ENCODE measurements around the gene GOLGA6B. TPM values are rescaled to one million over a fixed set of nuclear protein-coding genes. Genes with fewer than 3 reads are reported as not detected.
A peak's percentile ranks its signal among the peaks of the same experiment; 100 is the strongest.

GOLGA6B gene
- total and polyA plus RNA-seq, 2 of the 13 experiments (the other 11 are each of a cell fraction or from before 2014, with no cell fraction given): 0.04 TPM; not detected in 1

DNA sequence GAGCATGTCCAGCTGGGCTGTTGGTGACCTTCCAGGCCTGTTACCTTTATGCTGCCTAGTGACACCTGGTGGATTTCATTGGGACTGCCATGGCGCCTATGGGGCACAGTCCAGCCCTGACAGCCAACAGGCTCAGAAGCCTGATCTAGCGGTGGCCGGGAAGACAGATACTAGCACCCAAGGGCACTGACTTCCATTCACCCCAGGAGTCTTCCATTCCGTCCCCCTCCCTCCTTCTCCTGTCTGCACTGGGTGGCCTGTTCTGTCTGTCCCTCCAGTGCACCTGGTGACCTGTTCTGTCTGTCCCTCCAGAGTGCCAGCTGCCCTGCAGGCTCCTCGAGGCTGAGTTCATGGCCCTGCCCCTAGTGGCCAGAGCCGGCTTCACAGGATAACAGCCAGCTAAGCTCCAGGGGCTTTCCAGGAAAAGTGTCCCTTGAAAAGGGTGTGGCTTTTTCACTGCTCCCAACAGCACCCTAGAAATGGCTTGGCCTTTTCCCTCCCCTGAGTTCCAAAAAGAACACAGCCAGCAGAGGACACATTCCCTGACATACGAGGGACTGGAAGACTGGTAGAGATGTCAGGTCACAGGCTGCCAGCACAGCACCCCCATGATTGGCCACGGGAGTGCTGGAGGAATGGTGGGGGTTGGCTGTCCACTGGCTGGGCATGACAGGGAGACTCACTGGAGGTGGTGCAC lies 16.3 kb downstream of the GOLGA6B start (continued):
- TF ChIP-seq, protein P1, sequence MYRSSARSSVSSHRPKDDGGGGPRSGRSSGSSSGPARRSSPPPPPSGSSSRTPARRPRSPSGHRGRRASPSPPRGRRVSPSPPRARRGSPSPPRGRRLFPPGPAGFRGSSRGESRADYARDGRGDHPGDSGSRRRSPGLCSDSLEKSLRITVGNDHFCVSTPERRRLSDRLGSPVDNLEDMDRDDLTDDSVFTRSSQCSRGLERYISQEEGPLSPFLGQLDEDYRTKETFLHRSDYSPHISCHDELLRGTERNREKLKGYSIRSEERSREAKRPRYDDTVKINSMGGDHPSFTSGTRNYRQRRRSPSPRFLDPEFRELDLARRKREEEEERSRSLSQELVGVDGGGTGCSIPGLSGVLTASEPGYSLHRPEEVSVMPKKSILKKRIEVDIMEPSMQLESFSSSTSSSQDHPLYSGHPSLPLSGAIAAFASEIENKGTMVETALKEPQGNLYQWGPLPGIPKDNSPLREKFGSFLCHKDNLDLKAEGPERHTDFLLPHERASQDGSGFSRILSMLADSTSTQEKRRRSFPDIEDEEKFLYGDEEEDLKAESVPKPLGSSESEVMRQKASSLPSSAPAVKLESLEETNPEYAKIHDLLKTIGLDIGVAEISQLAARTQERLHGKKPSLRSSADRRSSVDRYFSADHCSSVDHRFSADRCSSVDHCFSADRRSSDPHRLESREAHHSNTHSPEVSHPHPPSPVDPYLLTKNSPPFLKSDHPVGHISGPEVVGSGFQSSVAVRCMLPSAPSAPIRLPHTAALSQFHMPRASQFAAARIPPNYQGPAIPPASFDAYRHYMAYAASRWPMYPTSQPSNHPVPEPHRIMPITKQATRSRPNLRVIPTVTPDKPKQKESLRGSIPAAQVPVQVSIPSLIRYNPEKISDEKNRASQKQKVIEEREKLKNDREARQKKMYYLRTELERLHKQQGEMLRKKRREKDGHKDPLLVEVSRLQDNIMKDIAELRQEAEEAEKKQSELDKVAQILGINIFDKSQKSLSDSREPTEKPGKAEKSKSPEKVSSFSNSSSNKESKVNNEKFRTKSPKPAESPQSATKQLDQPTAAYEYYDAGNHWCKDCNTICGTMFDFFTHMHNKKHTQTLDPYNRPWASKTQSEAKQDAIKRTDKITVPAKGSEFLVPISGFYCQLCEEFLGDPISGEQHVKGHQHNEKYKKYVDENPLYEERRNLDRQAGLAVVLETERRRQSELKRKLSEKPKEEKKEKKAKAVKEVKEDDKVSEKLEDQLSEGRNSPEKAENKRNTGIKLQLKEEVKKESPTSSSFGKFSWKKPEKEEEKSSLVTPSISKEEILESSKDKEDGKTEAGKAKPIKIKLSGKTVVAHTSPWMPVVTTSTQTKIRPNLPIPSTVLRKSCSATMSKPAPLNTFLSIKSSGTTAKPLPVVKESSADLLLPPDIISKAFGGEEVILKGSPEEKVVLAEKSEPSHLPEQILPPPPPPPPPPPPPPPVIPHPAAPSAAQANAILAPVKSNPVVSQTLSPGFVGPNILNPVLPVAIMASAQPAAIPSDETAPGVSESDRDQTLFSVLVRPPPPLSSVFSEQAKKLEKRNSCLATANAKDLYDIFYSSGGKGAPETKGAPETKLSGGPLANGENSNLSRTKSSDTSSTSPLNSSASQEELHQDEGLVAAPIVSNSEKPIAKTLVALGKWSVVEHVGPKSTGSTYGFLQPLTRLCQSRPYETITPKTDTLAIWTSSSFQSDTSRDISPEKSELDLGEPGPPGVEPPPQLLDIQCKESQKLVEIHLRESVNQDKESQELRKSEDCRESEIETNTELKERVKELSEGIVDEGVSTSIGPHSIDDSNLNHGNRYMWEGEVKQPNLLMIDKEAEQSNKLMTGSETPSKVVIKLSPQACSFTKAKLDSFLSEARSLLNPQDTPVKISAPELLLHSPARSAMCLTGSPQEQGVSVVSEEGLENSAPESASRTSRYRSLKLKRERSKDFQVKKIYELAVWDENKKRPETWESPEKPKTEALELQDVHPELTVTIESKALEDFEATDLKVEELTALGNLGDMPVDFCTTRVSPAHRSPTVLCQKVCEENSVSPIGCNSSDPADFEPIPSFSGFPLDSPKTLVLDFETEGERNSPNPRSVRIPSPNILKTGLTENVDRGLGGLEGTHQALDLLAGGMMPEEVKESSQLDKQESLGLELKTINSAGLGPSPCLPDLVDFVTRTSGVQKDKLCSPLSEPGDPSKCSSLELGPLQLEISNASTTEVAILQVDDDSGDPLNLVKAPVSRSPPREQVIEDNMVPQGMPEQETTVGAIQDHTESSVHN (CRISPR knock-in tag; IDR thresholded peaks at IDR 0.05): 0 out of 2 replicates have a peak, but pooled peaks have one; percentile 34
- TF ChIP-seq GATAD1 (CRISPR knock-in tag; IDR thresholded peaks at IDR 0.05) (peak; percentile 21; the same call in 1 of the 2 replicates), SMC3 (IDR thresholded peaks at IDR 0.05; ENCODE audit: low read length) (0 out of 2 replicates have a peak, but pooled peaks have one; percentile 8), MYC (CRISPR knock-in tag; IDR thresholded peaks at IDR 0.05; ENCODE audit: borderline replicate concordance) (peak; percentile 25; the same call in 1 of the 2 replicates), TFAP4 (IDR thresholded peaks at IDR 0.05; ENCODE audit: borderline replicate concordance, low read depth) (0 out of 2 replicates have a peak, but pooled peaks have one; percentile 32), STAG1 (CRISPR knock-in tag; IDR thresholded peaks at IDR 0.05) (peak; percentile 37; the same call in 1 of the 2 replicates), SIN3A (IDR thresholded peaks at IDR 0.05; ENCODE audit: borderline replicate concordance, low read depth, low read length) (peak; percentile 33; the same call in 1 of the 2 replicates), SAP130 (CRISPR knock-in tag; IDR thresholded peaks at IDR 0.05; ENCODE audit: low read depth) (peak; percentile 48), SALL1 (CRISPR knock-in tag; IDR thresholded peaks at IDR 0.05) (0 out of 2 replicates have a peak, but pooled peaks have one; percentile 24), ZNF501 (CRISPR knock-in tag; IDR thresholded peaks at IDR 0.05) (0 out of 2 replicates have a peak, but pooled peaks have one; percentile 24), ZMYM4 (CRISPR knock-in tag; IDR thresholded peaks at IDR 0.05) (peak; percentile 35; the same call in 1 of the 2 replicates)
- TF ChIP-seq, protein P2, sequence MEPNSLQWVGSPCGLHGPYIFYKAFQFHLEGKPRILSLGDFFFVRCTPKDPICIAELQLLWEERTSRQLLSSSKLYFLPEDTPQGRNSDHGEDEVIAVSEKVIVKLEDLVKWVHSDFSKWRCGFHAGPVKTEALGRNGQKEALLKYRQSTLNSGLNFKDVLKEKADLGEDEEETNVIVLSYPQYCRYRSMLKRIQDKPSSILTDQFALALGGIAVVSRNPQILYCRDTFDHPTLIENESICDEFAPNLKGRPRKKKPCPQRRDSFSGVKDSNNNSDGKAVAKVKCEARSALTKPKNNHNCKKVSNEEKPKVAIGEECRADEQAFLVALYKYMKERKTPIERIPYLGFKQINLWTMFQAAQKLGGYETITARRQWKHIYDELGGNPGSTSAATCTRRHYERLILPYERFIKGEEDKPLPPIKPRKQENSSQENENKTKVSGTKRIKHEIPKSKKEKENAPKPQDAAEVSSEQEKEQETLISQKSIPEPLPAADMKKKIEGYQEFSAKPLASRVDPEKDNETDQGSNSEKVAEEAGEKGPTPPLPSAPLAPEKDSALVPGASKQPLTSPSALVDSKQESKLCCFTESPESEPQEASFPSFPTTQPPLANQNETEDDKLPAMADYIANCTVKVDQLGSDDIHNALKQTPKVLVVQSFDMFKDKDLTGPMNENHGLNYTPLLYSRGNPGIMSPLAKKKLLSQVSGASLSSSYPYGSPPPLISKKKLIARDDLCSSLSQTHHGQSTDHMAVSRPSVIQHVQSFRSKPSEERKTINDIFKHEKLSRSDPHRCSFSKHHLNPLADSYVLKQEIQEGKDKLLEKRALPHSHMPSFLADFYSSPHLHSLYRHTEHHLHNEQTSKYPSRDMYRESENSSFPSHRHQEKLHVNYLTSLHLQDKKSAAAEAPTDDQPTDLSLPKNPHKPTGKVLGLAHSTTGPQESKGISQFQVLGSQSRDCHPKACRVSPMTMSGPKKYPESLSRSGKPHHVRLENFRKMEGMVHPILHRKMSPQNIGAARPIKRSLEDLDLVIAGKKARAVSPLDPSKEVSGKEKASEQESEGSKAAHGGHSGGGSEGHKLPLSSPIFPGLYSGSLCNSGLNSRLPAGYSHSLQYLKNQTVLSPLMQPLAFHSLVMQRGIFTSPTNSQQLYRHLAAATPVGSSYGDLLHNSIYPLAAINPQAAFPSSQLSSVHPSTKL (CRISPR knock-in tag; IDR thresholded peaks at IDR 0.05): 0 out of 2 replicates have a peak, but pooled peaks have one; percentile 20
- TF ChIP-seq, protein P3, sequence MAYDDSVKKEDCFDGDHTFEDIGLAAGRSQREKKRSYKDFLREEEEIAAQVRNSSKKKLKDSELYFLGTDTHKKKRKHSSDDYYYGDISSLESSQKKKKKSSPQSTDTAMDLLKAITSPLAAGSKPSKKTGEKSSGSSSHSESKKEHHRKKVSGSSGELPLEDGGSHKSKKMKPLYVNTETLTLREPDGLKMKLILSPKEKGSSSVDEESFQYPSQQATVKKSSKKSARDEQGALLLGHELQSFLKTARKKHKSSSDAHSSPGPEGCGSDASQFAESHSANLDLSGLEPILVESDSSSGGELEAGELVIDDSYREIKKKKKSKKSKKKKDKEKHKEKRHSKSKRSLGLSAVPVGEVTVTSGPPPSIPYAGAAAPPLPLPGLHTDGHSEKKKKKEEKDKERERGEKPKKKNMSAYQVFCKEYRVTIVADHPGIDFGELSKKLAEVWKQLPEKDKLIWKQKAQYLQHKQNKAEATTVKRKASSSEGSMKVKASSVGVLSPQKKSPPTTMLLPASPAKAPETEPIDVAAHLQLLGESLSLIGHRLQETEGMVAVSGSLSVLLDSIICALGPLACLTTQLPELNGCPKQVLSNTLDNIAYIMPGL (CRISPR knock-in tag; IDR thresholded peaks at IDR 0.05; ENCODE audit: borderline replicate concordance in 1 of 2, low read depth in 1 of 2): peak in 1 of 2 experiments; percentile 79; a peak in 2 of 4 replicates

Measured in HepG2 (cell line).